Ishikawa (cell line): Measurements from ENCODE around the gene MBLAC2.

Experiments used
- CEBPB ChIP-seq: IDR thresholded peaks from 2 replicates; pipeline ENCODE4 v1.6.1; 2012
- CREB1 ChIP-seq: IDR thresholded peaks from 2 replicates; pipeline ENCODE4 v1.6.1; 2012; ENCODE audit warnings: low read depth
- EGR1 ChIP-seq: IDR thresholded peaks from 2 replicates; pipeline ENCODE4 v1.6.1; 2012
- EP300 ChIP-seq: IDR thresholded peaks from 2 replicates; pipeline ENCODE4 v1.6.1; 2012; ENCODE audit warnings: borderline replicate concordance
- FOXM1 ChIP-seq: IDR thresholded peaks from 2 replicates; pipeline ENCODE4 v1.6.1; 2012; ENCODE audit warnings: low read depth, borderline replicate concordance
- MAX ChIP-seq: IDR thresholded peaks from 2 replicates; pipeline ENCODE4 v1.6.1; 2012
- NFIC ChIP-seq: IDR thresholded peaks from 2 replicates; pipeline ENCODE4 v1.6.1; 2012
- RAD21 ChIP-seq: IDR thresholded peaks from 2 replicates; pipeline ENCODE4 v1.6.1; 2012; ENCODE audit warnings: low read depth
- REST ChIP-seq: IDR thresholded peaks from 2 replicates; pipeline ENCODE4 v1.6.1; 2012; ENCODE audit warnings: low read depth, mild to moderate bottlenecking
- TAF1 ChIP-seq: IDR thresholded peaks from 2 replicates; pipeline ENCODE4 v1.6.1; 2012; ENCODE audit warnings: low read depth, mild to moderate bottlenecking
- TCF12 ChIP-seq: IDR thresholded peaks from 2 replicates; pipeline ENCODE4 v1.6.1; 2012; ENCODE audit warnings: low read depth
- TEAD4 ChIP-seq: IDR thresholded peaks from 2 replicates; pipeline ENCODE4 v1.6.1; 2012
- USF1 ChIP-seq: IDR thresholded peaks from 2 replicates; pipeline ENCODE4 v1.6.1; 2012
- YY1 ChIP-seq: IDR thresholded peaks from 2 replicates; pipeline ENCODE4 v1.6.1; 2012; ENCODE audit warnings: low read depth
- ZBTB7A ChIP-seq: IDR thresholded peaks from 2 replicates; pipeline ENCODE4 v1.6.1; 2012; ENCODE audit warnings: low read depth

The MBLAC2 gene

GRCh38 chr5:90473396-90474234 is 956 bp downstream of the MBLAC2 start:
- TF ChIP-seq YY1, result no peak; the same call in 1 of the 2 replicates
- TF ChIP-seq MAX, result peak; percentile 99
- 0 out of 2 replicates have a peak, but pooled peaks have one; percentile 2 for TF ChIP-seq TEAD4

- TF ChIP-seq TCF12 (no peak), CREB1 (no peak), RAD21 (no peak), YY1 (no peak; the same call in 1 of the 2 replicates), TEAD4 (no peak), NFIC (no peak), USF1 (no peak), EP300 (no peak), ZBTB7A (no peak), TAF1 (no peak)
Measured at GRCh38 chr5:90472783-90473395, 1.7 kb downstream of the MBLAC2 start.

GRCh38 chr5:90461288-90461687 is 13.3 kb downstream of the MBLAC2 start:
- no peak for TF ChIP-seq RAD21

- no peak for TF ChIP-seq NFIC
- TF ChIP-seq ZBTB7A, result no peak
- no peak for TF ChIP-seq TEAD4
- TF ChIP-seq EP300, result no peak
- no peak for TF ChIP-seq USF1
- TF ChIP-seq MAX, result no peak
- no peak for TF ChIP-seq CREB1
- no peak for TF ChIP-seq YY1
- TF ChIP-seq REST, result no peak
- TF ChIP-seq CEBPB, result no peak
- TF ChIP-seq TCF12, result no peak
- no peak for TF ChIP-seq FOXM1
- no peak for TF ChIP-seq EGR1
- no peak for TF ChIP-seq TAF1
- no peak for TF ChIP-seq RAD21
Measured at GRCh38 chr5:90446961-90447360, 27.6 kb downstream of the MBLAC2 start.

GRCh38 chr5:90440644-90441043 is 33.9 kb downstream of the MBLAC2 start:
- TF ChIP-seq MAX (no peak), EGR1 (no peak), NFIC (no peak), TCF12 (no peak), TAF1 (no peak)

- TF ChIP-seq EGR1, result no peak
- TF ChIP-seq REST, result no peak
- no peak for TF ChIP-seq EP300
- no peak for TF ChIP-seq YY1
- no peak for TF ChIP-seq TAF1
- TF ChIP-seq MAX, result no peak
- TF ChIP-seq USF1, result no peak
- TF ChIP-seq TEAD4, result no peak
- no peak for TF ChIP-seq TCF12
- no peak for TF ChIP-seq RAD21
- TF ChIP-seq CREB1, result no peak
Measured at GRCh38 chr5:90438100-90438499, 36.5 kb downstream of the MBLAC2 start.
